ENCODE measurements around the gene ROR1.

The ROR1 gene
- total RNA-seq, result 0 reads per million in 4 donors

GRCh38 chr1:63773815-63774616, at the start of gene ROR1:
Gene ROR1, plus strand, starts transcription at chr1:63774017.
- DNase-seq, result peak in 3 of 5 donors; percentile 5 to 64 (median 13)

GRCh38 chr1:63724375-63724899, 49.4 kb upstream of the ROR1 start:
- DNase-seq, result no peak

- no peak for DNase-seq
Measured at GRCh38 chr1:63728611-63729226, 45.1 kb upstream of the ROR1 start.

- DNase-seq, result no peak
Measured at GRCh38 chr1:63729227-63729620, 44.6 kb upstream of the ROR1 start.

- DNase-seq, result no peak
Measured at GRCh38 chr1:63730211-63730610, 43.6 kb upstream of the ROR1 start.

- no peak for DNase-seq
Measured at GRCh38 chr1:63731117-63732043, 42.4 kb upstream of the ROR1 start.

- DNase-seq, result no peak
Measured at GRCh38 chr1:63732666-63733065, 41.2 kb upstream of the ROR1 start.

- DNase-seq, result no peak
Measured at GRCh38 chr1:63738772-63739171, 35.0 kb upstream of the ROR1 start.

- DNase-seq, result no peak
Measured at GRCh38 chr1:63739452-63739851, 34.4 kb upstream of the ROR1 start.

GRCh38 chr1:63740432-63740831, 33.4 kb upstream of the ROR1 start:
- DNase-seq, result no peak

- DNase-seq, result no peak
Measured at GRCh38 chr1:63742526-63742925, 31.3 kb upstream of the ROR1 start.

GRCh38 chr1:63743781-63744180, 30.0 kb upstream of the ROR1 start:
- DNase-seq, result no peak

- DNase-seq, result peak in 1 of 5 donors; percentile 42
Measured at GRCh38 chr1:63746129-63746864, 27.5 kb upstream of the ROR1 start.

GRCh38 chr1:63747445-63747844, 26.4 kb upstream of the ROR1 start:
- DNase-seq, result no peak

- no peak for DNase-seq
Measured at GRCh38 chr1:63748046-63748580, 25.7 kb upstream of the ROR1 start.

- DNase-seq, result no peak
Measured at GRCh38 chr1:63748641-63749040, 25.2 kb upstream of the ROR1 start.

GRCh38 chr1:63750721-63751120, 23.1 kb upstream of the ROR1 start:
- DNase-seq, result no peak

- no peak for DNase-seq
Measured at GRCh38 chr1:63752176-63752575, 21.6 kb upstream of the ROR1 start.

- DNase-seq, result no peak
Measured at GRCh38 chr1:63753591-63753990, 20.2 kb upstream of the ROR1 start.

GRCh38 chr1:63756839-63757238, 17.0 kb upstream of the ROR1 start:
- no peak for DNase-seq

GRCh38 chr1:63757334-63757733, 16.5 kb upstream of the ROR1 start:
- DNase-seq, result no peak

GRCh38 chr1:63758791-63759190, 15.0 kb upstream of the ROR1 start:
- no peak for DNase-seq
